GM23338 (cell line): Measurements from ENCODE around the gene AP4M1. TPM values are rescaled to one million over a fixed set of nuclear protein-coding genes. Genes with fewer than 3 reads are reported as not detected.
A peak's percentile ranks its signal among the peaks of the same experiment; 100 is the strongest.

Source experiments
- ATAC-seq: fragments of 200-7000 bp; cut with Tn5 transposase; 3 replicates; pipeline ENCODE4 v1.9.1; 2020
- DNase-seq: peaks from one replicate; pipeline ENCODE4 v3.0.0-alpha.2; 2015; ENCODE audit warnings: low spot score
- H2AFZ ChIP-seq: fragments of 200-600 bp; sonication (generic); 2 replicates; pipeline ENCODE4 v1.8.0; 2016; ENCODE audit warnings: antibody characterized with exemption, mild to moderate bottlenecking, moderate library complexity
- H3F3A ChIP-seq: fragments of 200-600 bp; sonication (generic); replicated peaks from 2 replicates; pipeline ENCODE4 v1.8.0; 2017; ENCODE audit warnings: antibody characterized with exemption, mixed run types, low read depth
- H3K27ac ChIP-seq: fragments of 200-600 bp; sonication (generic); 2 replicates; pipeline ENCODE4 v1.6.1; 2016; ENCODE audit warnings: low read depth
- H3K27me3 ChIP-seq: fragments of 200-600 bp; sonication (generic); 2 replicates; pipeline ENCODE4 v1.8.0; 2016; ENCODE audit warnings: mild to moderate bottlenecking, mixed run types, moderate library complexity; ENCODE audit not compliant: insufficient read depth
- H3K36me3 ChIP-seq: fragments of 200-600 bp; sonication (generic); 2 replicates; pipeline ENCODE4 v1.8.0; 2016; ENCODE audit warnings: mild to moderate bottlenecking; ENCODE audit not compliant: insufficient read depth
- H3K4me1 ChIP-seq: fragments of 200-600 bp; sonication (generic); 2 replicates; pipeline ENCODE4 v1.8.0; 2016; ENCODE audit warnings: mild to moderate bottlenecking, moderate library complexity; ENCODE audit not compliant: insufficient read depth
- H3K4me2 ChIP-seq: fragments of 200-600 bp; sonication (generic); 2 replicates; pipeline ENCODE4 v1.7.1; 2017; ENCODE audit warnings: mixed run types
- H3K4me3 ChIP-seq: fragments of 200-600 bp; sonication (generic); 2 replicates; pipeline ENCODE4 v1.6.1; 2016; ENCODE audit warnings: mixed run types
- H3K79me2 ChIP-seq: fragments of 200-600 bp; sonication (generic); replicated peaks from 2 replicates; pipeline ENCODE4 v1.8.0; 2017; ENCODE audit warnings: mild to moderate bottlenecking; ENCODE audit not compliant: insufficient read depth
- H3K9me2 ChIP-seq: fragments of 200-600 bp; sonication (generic); 2 replicates; pipeline ENCODE4 v1.8.0; 2017; ENCODE audit not compliant: insufficient read depth
- H4K20me1 ChIP-seq: fragments of 200-600 bp; sonication (generic); replicated peaks from 2 replicates; pipeline ENCODE4 v1.8.0; 2017; ENCODE audit warnings: mild to moderate bottlenecking; ENCODE audit not compliant: insufficient read depth
- H3K27ac Mint-ChIP-seq: 2 replicates; pipeline ENCODE4 v1.8.0; 2020; ENCODE audit warnings: inconsistent platforms, mild to moderate bottlenecking, moderate library complexity, mixed read lengths
- H3K27me3 Mint-ChIP-seq: 3 replicates; pipeline ENCODE4 v1.8.0; 2022; ENCODE audit warnings: low read depth, mild to moderate bottlenecking, moderate library complexity, mixed read lengths, inconsistent platforms; ENCODE audit not compliant: insufficient read depth, poor library complexity
- H3K36me3 Mint-ChIP-seq: 3 replicates; pipeline ENCODE4 v1.8.0; 2021; ENCODE audit warnings: low read depth, mild to moderate bottlenecking, inconsistent platforms, moderate library complexity, mixed read lengths
- H3K4me1 Mint-ChIP-seq: 3 replicates; pipeline ENCODE4 v1.8.0; 2020; ENCODE audit warnings: mild to moderate bottlenecking, inconsistent platforms, mixed read lengths
- H3K4me3 Mint-ChIP-seq: 3 replicates; pipeline ENCODE4 v1.8.0; 2021; ENCODE audit warnings: moderate library complexity, mild to moderate bottlenecking, inconsistent platforms, mixed read lengths
- H3K9me3 Mint-ChIP-seq: 3 replicates; pipeline ENCODE4 v1.8.0; 2020; ENCODE audit warnings: moderate library complexity, mild to moderate bottlenecking, inconsistent platforms, mixed read lengths
- CREB1 ChIP-seq: fragments of 250-450 bp; sonication (Bioruptor Pico); IDR thresholded peaks from 2 replicates; pipeline ENCODE4 v1.5.0; 2020; ENCODE audit warnings: low read depth, mild to moderate bottlenecking, moderate library complexity
- CTCF ChIP-seq, 2 experiments: fragments of 200-600 bp in 1 of 2; sonication (generic) in 1 of 2; conservative IDR thresholded peaks; 2 replicates each; pipeline versions ENCODE4 v1.5.1 to v1.6.1; 2016 to 2017; ENCODE audit warnings: antibody characterized with exemption in 2 of 2, low read depth in 2 of 2, mild to moderate bottlenecking in 2 of 2, moderate library complexity in 1 of 2
- ETS1 ChIP-seq: IDR thresholded peaks from 2 replicates; pipeline ENCODE4 v1.6.1; 2016; ENCODE audit warnings: antibody characterized with exemption
- EZH2 ChIP-seq: fragments of 200-600 bp; sonication (generic); IDR thresholded peaks from one replicate; pipeline ENCODE4 v1.8.0; 2017; ENCODE audit warnings: antibody characterized with exemption, mild to moderate bottlenecking, low read depth; ENCODE audit not compliant: unreplicated experiment
- EZH2phosphoT487 ChIP-seq: fragments of 200-600 bp; sonication (generic); IDR thresholded peaks from one replicate; pipeline ENCODE4 v1.8.1; 2018; ENCODE audit warnings: antibody characterized with exemption; ENCODE audit not compliant: unreplicated experiment
- JUNB ChIP-seq: IDR thresholded peaks from one replicate; pipeline ENCODE4 v1.6.1; 2016; ENCODE audit warnings: antibody characterized with exemption; ENCODE audit not compliant: unreplicated experiment
- NANOG ChIP-seq: IDR thresholded peaks from 2 replicates; pipeline ENCODE4 v1.6.1; 2016; ENCODE audit warnings: antibody characterized with exemption, borderline replicate concordance
- POLR2AphosphoS5 ChIP-seq: IDR thresholded peaks from 2 replicates; pipeline ENCODE4 v1.6.1; 2016; ENCODE audit warnings: antibody characterized with exemption, low read depth
- REST ChIP-seq: IDR thresholded peaks from one replicate; pipeline ENCODE4 v1.6.1; 2018; ENCODE audit warnings: antibody characterized with exemption; ENCODE audit not compliant: unreplicated experiment
- STAT1 ChIP-seq: IDR thresholded peaks from one replicate; pipeline ENCODE4 v1.6.1; 2016; ENCODE audit warnings: antibody characterized with exemption; ENCODE audit not compliant: unreplicated experiment
- ZNF114 ChIP-seq: fragments of 250-450 bp; sonication (Bioruptor Pico); IDR thresholded peaks from 2 replicates; pipeline ENCODE4 v1.5.0; 2020; ENCODE audit warnings: mild to moderate bottlenecking, moderate library complexity
- ZNF331 ChIP-seq: fragments of 250-450 bp; sonication (Bioruptor Pico); IDR thresholded peaks from 2 replicates; pipeline ENCODE4 v1.5.0; 2020; ENCODE audit warnings: low read depth, mild to moderate bottlenecking, moderate library complexity
- ZNF462 ChIP-seq: fragments of 250-450 bp; sonication (Bioruptor Pico); IDR thresholded peaks from 2 replicates; pipeline ENCODE4 v1.5.0; 2020; ENCODE audit warnings: mild to moderate bottlenecking, moderate library complexity
- polyA plus RNA-seq: library from polyadenylated mRNA; unstranded; fragments of >200 nt; fragmentation: Nextera tagmentation; extraction: Ambion mirVana; gene quantifications from 2 replicates; pipeline ENCODE4 v1.2.1, GENCODE V29; 2016
- total RNA-seq: library from RNA; depleted of rRNA; stranded (reverse); fragments of >200 nt; shearing (Covaris generic); gene quantifications from 2 replicates; pipeline ENCODE4 v1.2.3, GENCODE V29; 2014

AP4M1 gene
- total and polyA plus RNA-seq, 2 experiments from 2014 or later: 9.5 to 13.3 TPM

GRCh38 chr7:100079024-100079560 lies 22.4 kb upstream of the AP4M1 start:
- Histone ChIP-seq H3K4me2 (peak overlapping the region; percentile 89; the same call in 1 of the 2 replicates), H3K4me1 (peaks cover 15% of the 10 kb centered on the region), H3K36me3 (peaks cover 58% of the 10 kb centered on the region), H3K79me2 (peaks cover 62% of the 10 kb centered on the region), H3K4me3 (peak overlapping the region; percentile 94; the same call in 1 of the 2 replicates), H3K27ac (no peak overlapping the region; the same call in 1 of the 2 replicates), H3K9me2 (no peaks in the 10 kb centered on the region), H2AFZ (no peak overlapping the region), H3F3A (peaks cover 25% of the 10 kb centered on the region), H3K27me3 (no peaks in the 10 kb centered on the region), H4K20me1 (peaks cover 23% of the 10 kb centered on the region)
- peak overlapping the region; percentile 41 for H3K4me3 Mint-ChIP-seq
- H3K27me3 Mint-ChIP-seq: peaks cover 21% of the 10 kb centered on the region
- ATAC-seq (no peak), DNase-seq (no peak)
- H3K4me1 Mint-ChIP-seq: peaks cover 19% of the 10 kb centered on the region
- H3K9me3 Mint-ChIP-seq: peaks cover 39% of the 10 kb centered on the region
- H3K36me3 Mint-ChIP-seq: peaks cover 69% of the 10 kb centered on the region
- TF ChIP-seq EZH2 (no peak), ETS1 (no peak), CREB1 (CRISPR knock-in tag) (no peak), JUNB (no peak), ZNF462 (no peak), ZNF331 (CRISPR knock-in tag) (no peak), EZH2phosphoT487 (no peak), POLR2AphosphoS5 (no peak), STAT1 (no peak), ZNF114 (no peak), CTCF (conservative IDR thresholded peaks at IDR 0.05; ENCODE audit: low read depth in 2 of 2) (no peak), NANOG (no peak), REST (no peak)
- H3K27ac Mint-ChIP-seq: no peak overlapping the region
